Prostate gland (tissue), 2 donors: Measurements from ENCODE around the gene PDHA2.

Experiments used
- CTCF ChIP-seq, 4 experiments: fragments of 200-600 bp in 2 of 4; fragments of 450-650 bp in 2 of 4; sonication (generic) in 2 of 4; IDR thresholded peaks; 1 replicate in 3 of 4; 2 replicates in 1 of 4; pipeline ENCODE4 v1.5.1; 2016 to 2019; ENCODE audit warnings: antibody characterized with exemption in 4 of 4, mild to moderate bottlenecking in 2 of 4, moderate library complexity in 2 of 4
- POLR2A ChIP-seq: fragments of 450-650 bp; IDR thresholded peaks from one replicate; pipeline ENCODE4 v1.6.1; 2016; ENCODE audit warnings: antibody characterized with exemption, mild to moderate bottlenecking
- POLR2AphosphoS5 ChIP-seq: sonication (generic); formaldehyde crosslinking; IDR thresholded peaks from one replicate; pipeline ENCODE4 v1.6.1; 2017; ENCODE audit warnings: antibody characterized with exemption

GRCh38 chr4:95821867-95822266, 18.0 kb upstream of the PDHA2 start:
- no peak for TF ChIP-seq POLR2AphosphoS5
- TF ChIP-seq CTCF (IDR thresholded peaks at IDR 0.05), result no peak
- TF ChIP-seq POLR2A, result no peak
